Jurkat, Clone E6-1 (cell line): ENCODE measurements around the gene NHLRC3. TPM values are rescaled to one million over a fixed set of nuclear protein-coding genes. Genes with fewer than 3 reads are reported as not detected.
"Not testable (repeated sequence)": the region's sequence is repeated elsewhere in the genome, so short reads cannot be mapped to it uniquely, and the experiment has no call there.

Experiments used
- DNase-seq: peaks from one replicate; pipeline ENCODE4 v3.0.0-alpha.2; 2011; ENCODE audit warnings: low read depth, low spot score
- H3K4me3 ChIP-seq: 2 replicates; pipeline ENCODE4 v1.5.1; 2011; ENCODE audit warnings: mild to moderate bottlenecking, low read length, control low read depth, moderate library complexity
- polyA plus RNA-seq: library from polyadenylated mRNA; unstranded; fragments of >200 nt; gene quantifications from one replicate; pipeline ENCODE4 v1.2.1, GENCODE V29; 2012; ENCODE audit warnings: missing spikeins; ENCODE audit not compliant: insufficient read length, insufficient read depth

Gene NHLRC3
- 12.4 TPM for polyA plus RNA-seq

GRCh38 chr13:39037880-39038568, at the start of gene NHLRC3, which contains the start of gene PROSER1:
Gene NHLRC3, plus strand, starts transcription at chr13:39038456. Its CDS starts 184 bp downstream, at chr13:39038640.
Gene PROSER1, minus strand, starts transcription at chr13:39038089. Its CDS starts 847 bp downstream, at chr13:39037242.
- peak within 1 kb of the TSS; percentile 93 for H3K4me3 ChIP-seq
- DNase-seq, result peak; percentile 90

GRCh38 chr13:38990693-38991092, 47.6 kb upstream of the NHLRC3 start, which contains the start of gene STOML3:
Gene STOML3, minus strand, starts transcription at chr13:38990831. Its CDS starts 110 bp downstream, at chr13:38990721.
- H3K4me3 ChIP-seq, result no peak within 1 kb of the TSS
- DNase-seq, result no peak

GRCh38 chr13:38993381-38993780, 44.9 kb upstream of the NHLRC3 start:
- DNase-seq, result no peak
- H3K4me3 ChIP-seq, result no peak overlapping the region

- no peak for DNase-seq
- no peak overlapping the region for H3K4me3 ChIP-seq
Observed at GRCh38 chr13:38998739-38999138, 39.5 kb upstream of the NHLRC3 start.

GRCh38 chr13:39006371-39007111, 31.7 kb upstream of the NHLRC3 start:
- not testable (repeated sequence) for DNase-seq, H3K4me3 ChIP-seq

GRCh38 chr13:39012608-39013007, 25.6 kb upstream of the NHLRC3 start:
- no peak overlapping the region for H3K4me3 ChIP-seq
- DNase-seq, result no peak

- DNase-seq, result no peak
- H3K4me3 ChIP-seq, result no peak overlapping the region
Observed at GRCh38 chr13:39013462-39013861, 24.8 kb upstream of the NHLRC3 start.

GRCh38 chr13:39016087-39016486, 22.2 kb upstream of the NHLRC3 start:
- no peak for DNase-seq
- no peak overlapping the region for H3K4me3 ChIP-seq

- H3K4me3 ChIP-seq, result no peak overlapping the region
- no peak for DNase-seq
Observed at GRCh38 chr13:39016787-39017186, 21.5 kb upstream of the NHLRC3 start.

GRCh38 chr13:39020853-39021462, 17.3 kb upstream of the NHLRC3 start:
- DNase-seq, result no peak
- H3K4me3 ChIP-seq, result no peak overlapping the region

GRCh38 chr13:39023316-39023715, 14.9 kb upstream of the NHLRC3 start:
- no peak for DNase-seq
- no peak overlapping the region for H3K4me3 ChIP-seq

GRCh38 chr13:39023761-39024160, 14.5 kb upstream of the NHLRC3 start:
- DNase-seq, result no peak
- no peak overlapping the region for H3K4me3 ChIP-seq

GRCh38 chr13:39025433-39025839, 12.8 kb upstream of the NHLRC3 start:
- DNase-seq, result no peak
- H3K4me3 ChIP-seq, result no peak overlapping the region

GRCh38 chr13:39032150-39032549, 6.1 kb upstream of the NHLRC3 start:
- DNase-seq, result no peak
- H3K4me3 ChIP-seq, result no peak overlapping the region

GRCh38 chr13:39034085-39034484, 4.2 kb upstream of the NHLRC3 start:
- H3K4me3 ChIP-seq, result no peak overlapping the region
- no peak for DNase-seq

GRCh38 chr13:39035204-39035603, 3.1 kb upstream of the NHLRC3 start:
- no peak for DNase-seq
- no peak overlapping the region; the same call in 1 of the 2 replicates for H3K4me3 ChIP-seq

- H3K4me3 ChIP-seq, result peak overlapping the region; percentile 93
- DNase-seq, result no peak
Observed at GRCh38 chr13:39035799-39036198, 2.5 kb upstream of the NHLRC3 start.

- H3K4me3 ChIP-seq, result peak overlapping the region; percentile 93
- no peak for DNase-seq
Observed at GRCh38 chr13:39036212-39036611, 2.0 kb upstream of the NHLRC3 start.

- H3K4me3 ChIP-seq, result peak overlapping the region; percentile 93
- DNase-seq, result no peak
Observed at GRCh38 chr13:39037410-39037879, 811 bp upstream of the NHLRC3 start.

- peak; percentile 28 for DNase-seq
- peak overlapping the region; percentile 93 for H3K4me3 ChIP-seq
Observed at GRCh38 chr13:39038569-39039030, 344 bp downstream of the NHLRC3 start.
